Ovary (tissue), 3 donors: ENCODE data around the gene GCK.

Experiments
- CTCF ChIP-seq, 3 donors: fragments of 450-650 bp in 2 of 3; fragments of 200-600 bp in 1 of 3; IDR thresholded peaks; one replicate each; pipeline versions ENCODE4 v1.5.1 to v1.8.0; 2016 to 2022; ENCODE audit warnings: antibody characterized with exemption in 3 of 3, mild to moderate bottlenecking in 1 of 3
- EP300 ChIP-seq: sonication (generic); formaldehyde crosslinking; IDR thresholded peaks from one replicate; pipeline ENCODE4 v1.6.1; 2017; ENCODE audit warnings: antibody characterized with exemption
- POLR2A ChIP-seq: fragments of 450-650 bp; IDR thresholded peaks from one replicate; pipeline ENCODE4 v1.6.1; 2017; ENCODE audit warnings: antibody characterized with exemption, mild to moderate bottlenecking, moderate library complexity
- donor health status: DM: no; HTN: no; CAD: no.

- no peak for TF ChIP-seq CTCF (IDR thresholded peaks at IDR 0.05)
- TF ChIP-seq EP300 = no peak
- TF ChIP-seq POLR2A = no peak
Measured at GRCh38 chr7:44113764-44114354, 75.4 kb downstream of the GCK start.
